OCI-LY3 (cell line): ENCODE results near the gene KRTAP5-6.

ENCODE experiments used
- H2AFZ ChIP-seq: fragments of 200-600, 300-600 bp; shearing (Covaris generic); 2 replicates; pipeline ENCODE4 v1.6.0; 2014; ENCODE audit warnings: antibody characterized with exemption, low read depth, low read length
- H3K27ac ChIP-seq: fragments of 200-600, 300-600 bp; sonication (generic); 2 replicates; pipeline ENCODE4 v1.5.1; 2014; ENCODE audit warnings: mild to moderate bottlenecking, low read length, moderate library complexity, mixed read lengths
- H3K27me3 ChIP-seq: fragments of 200-600, 300-600 bp; sonication (generic); 2 replicates; pipeline ENCODE4 v1.6.1; 2014; ENCODE audit warnings: low read depth, low read length, mixed read lengths
- H3K36me3 ChIP-seq: fragments of 200-600, 300-600 bp; sonication (generic); replicated peaks from 2 replicates; pipeline ENCODE3; 2014; ENCODE audit warnings: low read depth, low read length, mixed read lengths
- H3K4me1 ChIP-seq: fragments of 300-600, 200-600 bp; sonication (generic); 2 replicates; pipeline ENCODE4 v1.6.1; 2014; ENCODE audit warnings: low read length, mixed read lengths
- H3K4me2 ChIP-seq: fragments of 200-600, 300-600 bp; sonication (generic); 2 replicates; pipeline ENCODE4 v1.6.1; 2014; ENCODE audit warnings: low read length, mixed read lengths
- H3K4me3 ChIP-seq: fragments of 300-600, 200-600 bp; sonication (generic); 2 replicates; pipeline ENCODE4 v1.5.1; 2014; ENCODE audit warnings: antibody characterized with exemption, mild to moderate bottlenecking, low read length, moderate library complexity
- H3K79me2 ChIP-seq: fragments of 300-600, 200-600 bp; shearing (Covaris generic); 2 replicates; pipeline ENCODE4 v1.6.1; 2014; ENCODE audit warnings: mild to moderate bottlenecking, low read length, mixed read lengths
- H3K9ac ChIP-seq: fragments of 300-600, 200-600 bp; shearing (Covaris generic); 2 replicates; pipeline ENCODE4 v1.6.0; 2014; ENCODE audit warnings: mild to moderate bottlenecking, low read length, moderate library complexity
- H3K9me3 ChIP-seq: fragments of 200-600, 300-600 bp; shearing (Covaris generic); 2 replicates; pipeline ENCODE4 v1.6.1; 2014; ENCODE audit warnings: low read length, mixed read lengths; ENCODE audit not compliant: insufficient read depth
- H4K20me1 ChIP-seq: fragments of 200-600, 300-600 bp; sonication (generic); 2 replicates; pipeline ENCODE4 v1.6.1; 2016; ENCODE audit warnings: low read length, mixed read lengths; ENCODE audit not compliant: insufficient read depth
- CTCF ChIP-seq: fragments of 200-600, 300-600 bp; sonication (generic); IDR thresholded peaks from 2 replicates; pipeline ENCODE4 v1.5.1; 2014; ENCODE audit warnings: antibody characterized with exemption, low read length, low read depth
- EZH2phosphoT487 ChIP-seq: fragments of 200-600 bp; shearing (Covaris generic); IDR thresholded peaks from 2 replicates; pipeline ENCODE4 v1.6.1; 2018; ENCODE audit warnings: antibody characterized with exemption, mixed run types, low read depth

Gene KRTAP5-6

DNA sequence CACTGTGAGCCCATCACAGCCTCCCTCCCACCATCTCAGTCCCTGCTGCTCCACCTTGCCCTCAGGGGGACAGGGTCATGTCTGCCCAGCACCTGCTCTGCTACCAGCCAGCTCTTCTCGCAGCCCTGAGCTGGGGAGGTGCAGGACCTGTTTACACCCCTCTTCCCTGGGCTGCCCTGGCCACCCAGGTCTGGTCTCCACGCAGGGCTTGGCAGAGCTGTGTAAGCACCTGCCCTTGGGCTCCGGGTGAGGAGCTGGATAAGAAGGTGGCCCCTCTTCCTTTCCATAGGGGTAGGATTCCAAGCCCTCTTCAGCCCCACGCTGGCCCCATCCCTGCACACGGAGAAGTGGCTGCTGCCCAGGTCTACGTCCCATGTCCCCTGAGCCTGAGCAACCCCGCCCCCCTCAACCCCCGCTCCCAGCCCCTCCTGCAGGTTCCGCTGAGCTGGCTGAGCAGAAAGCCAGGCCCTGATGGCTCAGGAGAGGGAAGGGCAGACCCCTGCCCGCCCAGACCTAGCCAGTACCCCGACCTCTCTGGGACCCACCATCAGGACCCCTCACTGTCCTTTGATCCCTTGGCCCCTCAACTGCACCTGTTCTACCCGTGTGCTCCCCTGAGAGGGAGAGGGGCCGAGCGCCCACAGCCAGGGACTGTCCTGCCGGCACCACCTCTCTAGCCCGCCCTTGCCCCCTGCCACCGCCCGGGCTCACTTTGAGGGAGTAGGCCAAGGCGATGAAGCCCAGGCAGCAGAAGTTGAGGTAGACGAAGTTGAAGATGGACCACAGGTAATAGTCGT lies 50.2 kb downstream of the KRTAP5-6 start:
- no peaks in the 10 kb centered on the region; the same call in 1 of the 2 replicates for H4K20me1 ChIP-seq
- H3K27me3 ChIP-seq: no peaks in the 10 kb centered on the region
- H3K79me2 ChIP-seq: no peaks in the 10 kb centered on the region
- H3K4me1 ChIP-seq: no peaks in the 10 kb centered on the region
- no peak overlapping the region for H2AFZ ChIP-seq
- no peaks in the 10 kb centered on the region for H3K9me3 ChIP-seq
- no peaks in the 10 kb centered on the region for H3K36me3 ChIP-seq
- H3K4me2 ChIP-seq: no peak overlapping the region
- H3K4me3 ChIP-seq: no peak overlapping the region
- no peak overlapping the region for H3K27ac ChIP-seq
- TF ChIP-seq CTCF: no peak
- no peak for TF ChIP-seq EZH2phosphoT487
- H3K9ac ChIP-seq: no peak overlapping the region
